ENCODE data around the gene MAP3K3.

- no peak for TF ChIP-seq CTCF (IDR thresholded peaks at IDR 0.05)
- no peak for TF ChIP-seq EP300 (IDR thresholded peaks at IDR 0.05)
- TF ChIP-seq POLR2A (IDR thresholded peaks at IDR 0.05), result no peak
These were observed 84.9 kb downstream of the MAP3K3 start for GRCh38 chr17:63707151-63707550.

Measured in tibial nerve (tissue), 4 donors.